Measurements from ENCODE around the gene MTG2.

Gene MTG2

GRCh38 chr20:62191781-62192559 lies 9.1 kb downstream of the MTG2 start:
- Histone ChIP-seq H3K9ac (ENCODE audit: low read depth, low read length) (no peak overlapping the region), H3K27me3 (ENCODE audit: insufficient read depth, low read length) (no peaks in the 10 kb centered on the region), H3K4me1 (ENCODE audit: insufficient read depth, low read length) (no peaks in the 10 kb centered on the region), H3K27ac (ENCODE audit: low read depth, low read length) (no peak overlapping the region), H3K36me3 (ENCODE audit: insufficient read depth, low read length) (peaks cover 18% of the 10 kb centered on the region; the same call in 1 of the 2 replicates), H3K4me3 (ENCODE audit: low read length) (no peak overlapping the region), H3K9me3 (ENCODE audit: insufficient read depth, low read depth, low read length) (no peaks in the 10 kb centered on the region)
- 93% methylated on average over 14 of the region's 14 CpGs for WGBS

- 93% methylated on average over 9 of the region's 10 CpGs for WGBS
Measured at GRCh38 chr20:62192635-62193034, 9.8 kb downstream of the MTG2 start.

GRCh38 chr20:62193079-62194025 lies 10.5 kb downstream of the MTG2 start:
- WGBS = 93% methylated on average over 29 of the region's 29 CpGs
- Histone ChIP-seq H3K4me1 (ENCODE audit: insufficient read depth, low read length) (no peaks in the 10 kb centered on the region), H3K27me3 (ENCODE audit: insufficient read depth, low read length) (no peaks in the 10 kb centered on the region), H3K9ac (ENCODE audit: low read depth, low read length) (no peak overlapping the region), H3K9me3 (ENCODE audit: insufficient read depth, low read depth, low read length) (no peaks in the 10 kb centered on the region), H3K36me3 (ENCODE audit: insufficient read depth, low read length) (peaks cover 30% of the 10 kb centered on the region), H3K4me3 (ENCODE audit: low read length) (no peak overlapping the region), H3K27ac (ENCODE audit: low read depth, low read length) (no peak overlapping the region)

More at GRCh38 chr20:62192635-62193034, 9.8 kb downstream of the MTG2 start:
- peaks cover 23% of the 10 kb centered on the region for H3K36me3 ChIP-seq (ENCODE audit: insufficient read depth, low read length)
- H3K27ac ChIP-seq (ENCODE audit: low read depth, low read length) = no peak overlapping the region
- no peaks in the 10 kb centered on the region for H3K27me3 ChIP-seq (ENCODE audit: insufficient read depth, low read length)
- no peaks in the 10 kb centered on the region for H3K9me3 ChIP-seq (ENCODE audit: insufficient read depth, low read depth, low read length)
- no peaks in the 10 kb centered on the region for H3K4me1 ChIP-seq (ENCODE audit: insufficient read depth, low read length)
- no peak overlapping the region for H3K4me3 ChIP-seq (ENCODE audit: low read length)
- no peak overlapping the region for H3K9ac ChIP-seq (ENCODE audit: low read depth, low read length)

- H3K9ac ChIP-seq (ENCODE audit: low read depth, low read length) = no peak overlapping the region
- H3K9me3 ChIP-seq (ENCODE audit: insufficient read depth, low read depth, low read length) = no peaks in the 10 kb centered on the region
- no peak overlapping the region for H3K27ac ChIP-seq (ENCODE audit: low read depth, low read length)
- H3K4me3 ChIP-seq (ENCODE audit: low read length) = no peak overlapping the region
- H3K27me3 ChIP-seq (ENCODE audit: insufficient read depth, low read length) = no peaks in the 10 kb centered on the region
- 84% methylated on average over 7 of the region's 8 CpGs for WGBS
- peaks cover 35% of the 10 kb centered on the region for H3K36me3 ChIP-seq (ENCODE audit: insufficient read depth, low read length)
- no peaks in the 10 kb centered on the region for H3K4me1 ChIP-seq (ENCODE audit: insufficient read depth, low read length)
Measured at GRCh38 chr20:62195075-62195405, 12.2 kb downstream of the MTG2 start.

GRCh38 chr20:62195736-62196135 lies 12.9 kb downstream of the MTG2 start:
- 96% methylated on average over 10 of the region's 10 CpGs for WGBS
- peaks cover 38% of the 10 kb centered on the region for H3K36me3 ChIP-seq (ENCODE audit: insufficient read depth, low read length)
- no peak overlapping the region for H3K9ac ChIP-seq (ENCODE audit: low read depth, low read length)

GRCh38 chr20:62196286-62196685 lies 13.5 kb downstream of the MTG2 start:
- Histone ChIP-seq H3K4me1 (ENCODE audit: insufficient read depth, low read length) (no peaks in the 10 kb centered on the region), H3K27me3 (ENCODE audit: insufficient read depth, low read length) (no peaks in the 10 kb centered on the region), H3K36me3 (ENCODE audit: insufficient read depth, low read length) (peaks cover 42% of the 10 kb centered on the region), H3K9me3 (ENCODE audit: insufficient read depth, low read depth, low read length) (no peaks in the 10 kb centered on the region), H3K9ac (ENCODE audit: low read depth, low read length) (no peak overlapping the region), H3K27ac (ENCODE audit: low read depth, low read length) (no peak overlapping the region), H3K4me3 (ENCODE audit: low read length) (no peak overlapping the region)
- 96% methylated on average over 10 of the region's 10 CpGs for WGBS

More at GRCh38 chr20:62195736-62196135, 12.9 kb downstream of the MTG2 start:
- Histone ChIP-seq H3K27ac (ENCODE audit: low read depth, low read length) (no peak overlapping the region), H3K4me1 (ENCODE audit: insufficient read depth, low read length) (no peaks in the 10 kb centered on the region), H3K9me3 (ENCODE audit: insufficient read depth, low read depth, low read length) (no peaks in the 10 kb centered on the region), H3K27me3 (ENCODE audit: insufficient read depth, low read length) (no peaks in the 10 kb centered on the region), H3K4me3 (ENCODE audit: low read length) (no peak overlapping the region)

GRCh38 chr20:62197311-62197710 lies 14.5 kb downstream of the MTG2 start:
- 89% methylated on average over 9 of the region's 9 CpGs for WGBS
- Histone ChIP-seq H3K9me3 (ENCODE audit: insufficient read depth, low read depth, low read length) (no peaks in the 10 kb centered on the region), H3K9ac (ENCODE audit: low read depth, low read length) (no peak overlapping the region), H3K4me1 (ENCODE audit: insufficient read depth, low read length) (no peaks in the 10 kb centered on the region), H3K36me3 (ENCODE audit: insufficient read depth, low read length) (peaks cover 51% of the 10 kb centered on the region), H3K27me3 (ENCODE audit: insufficient read depth, low read length) (no peaks in the 10 kb centered on the region), H3K4me3 (ENCODE audit: low read length) (no peak overlapping the region), H3K27ac (ENCODE audit: low read depth, low read length) (no peak overlapping the region)

- Histone ChIP-seq H3K4me3 (ENCODE audit: low read length) (no peak overlapping the region), H3K4me1 (ENCODE audit: insufficient read depth, low read length) (no peaks in the 10 kb centered on the region), H3K9me3 (ENCODE audit: insufficient read depth, low read depth, low read length) (no peaks in the 10 kb centered on the region), H3K36me3 (ENCODE audit: insufficient read depth, low read length) (peaks cover 52% of the 10 kb centered on the region), H3K9ac (ENCODE audit: low read depth, low read length) (no peak overlapping the region), H3K27ac (ENCODE audit: low read depth, low read length) (no peak overlapping the region), H3K27me3 (ENCODE audit: insufficient read depth, low read length) (no peaks in the 10 kb centered on the region)
- 96% methylated on average over 18 of the region's 18 CpGs for WGBS
Measured at GRCh38 chr20:62197801-62198200, 15.0 kb downstream of the MTG2 start.

GRCh38 chr20:62198496-62198895 lies 15.7 kb downstream of the MTG2 start:
- H3K9me3 ChIP-seq (ENCODE audit: insufficient read depth, low read depth, low read length) = no peaks in the 10 kb centered on the region
- no peaks in the 10 kb centered on the region for H3K4me1 ChIP-seq (ENCODE audit: insufficient read depth, low read length)
- 96% methylated on average over 17 of the region's 17 CpGs for WGBS
- H3K9ac ChIP-seq (ENCODE audit: low read depth, low read length) = no peak overlapping the region
- no peak overlapping the region for H3K4me3 ChIP-seq (ENCODE audit: low read length)
- no peak overlapping the region for H3K27ac ChIP-seq (ENCODE audit: low read depth, low read length)
- peaks cover 54% of the 10 kb centered on the region for H3K36me3 ChIP-seq (ENCODE audit: insufficient read depth, low read length)
- no peaks in the 10 kb centered on the region for H3K27me3 ChIP-seq (ENCODE audit: insufficient read depth, low read length)

GRCh38 chr20:62198931-62199330 lies 16.1 kb downstream of the MTG2 start:
- H3K9me3 ChIP-seq (ENCODE audit: insufficient read depth, low read depth, low read length) = no peaks in the 10 kb centered on the region
- H3K4me3 ChIP-seq (ENCODE audit: low read length) = no peak overlapping the region
- H3K4me1 ChIP-seq (ENCODE audit: insufficient read depth, low read length) = no peaks in the 10 kb centered on the region
- peaks cover 52% of the 10 kb centered on the region for H3K36me3 ChIP-seq (ENCODE audit: insufficient read depth, low read length)
- no peaks in the 10 kb centered on the region for H3K27me3 ChIP-seq (ENCODE audit: insufficient read depth, low read length)
- 95% methylated on average over 18 of the region's 18 CpGs for WGBS
- no peak overlapping the region for H3K27ac ChIP-seq (ENCODE audit: low read depth, low read length)
- no peak overlapping the region for H3K9ac ChIP-seq (ENCODE audit: low read depth, low read length)

- H3K27ac ChIP-seq (ENCODE audit: low read depth, low read length) = no peak overlapping the region
- no peaks in the 10 kb centered on the region for H3K9me3 ChIP-seq (ENCODE audit: insufficient read depth, low read depth, low read length)
- no peak overlapping the region for H3K4me3 ChIP-seq (ENCODE audit: low read length)
- H3K27me3 ChIP-seq (ENCODE audit: insufficient read depth, low read length) = no peaks in the 10 kb centered on the region
- H3K4me1 ChIP-seq (ENCODE audit: insufficient read depth, low read length) = no peaks in the 10 kb centered on the region
- WGBS = 94% methylated on average over 38 of the region's 38 CpGs
- H3K36me3 ChIP-seq (ENCODE audit: insufficient read depth, low read length) = peaks cover 52% of the 10 kb centered on the region
- no peak overlapping the region for H3K9ac ChIP-seq (ENCODE audit: low read depth, low read length)
Measured at GRCh38 chr20:62200491-62201172, 17.8 kb downstream of the MTG2 start.

All from HUES64 (cell line).